ENCODE results near the gene PACC1.
"Not testable (repeated sequence)": the region's sequence is repeated elsewhere in the genome, so short reads cannot be mapped to it uniquely, and the experiment has no call there.

The PACC1 gene

GRCh38 chr1:212397171-212397570, 17.5 kb downstream of the PACC1 start:
- H3K36me3 ChIP-seq (ENCODE audit: control insufficient read depth, insufficient read depth, low read length), result no peaks in the 10 kb centered on the region
- no peaks in the 10 kb centered on the region for H3K9me3 ChIP-seq (ENCODE audit: control insufficient read depth, low read length)
- H3K27me3 ChIP-seq (ENCODE audit: control insufficient read depth, insufficient read depth, low read length, poor library complexity, severe bottlenecking), result no peaks in the 10 kb centered on the region
- H3K4me3 ChIP-seq (ENCODE audit: insufficient read depth, low read depth, low read length), result no peak overlapping the region
- H3K27ac ChIP-seq (ENCODE audit: insufficient read depth, low read depth, low read length, poor library complexity, severe bottlenecking), result no peak overlapping the region
- no peaks in the 10 kb centered on the region for H3K4me1 ChIP-seq (ENCODE audit: control insufficient read depth, insufficient read depth, low read length)
- whole genome bisulfite sequencing, 2 experiments, result 87 to 98% methylated on average over 1 of the region's 1 CpG

- Histone ChIP-seq H3K27me3 (ENCODE audit: control insufficient read depth, insufficient read depth, low read length, poor library complexity, severe bottlenecking) (no peaks in the 10 kb centered on the region), H3K36me3 (ENCODE audit: control insufficient read depth, insufficient read depth, low read length) (no peaks in the 10 kb centered on the region), H3K4me3 (ENCODE audit: insufficient read depth, low read depth, low read length) (no peak overlapping the region), H3K9me3 (ENCODE audit: control insufficient read depth, low read length) (no peaks in the 10 kb centered on the region), H3K4me1 (ENCODE audit: control insufficient read depth, insufficient read depth, low read length) (no peaks in the 10 kb centered on the region), H3K27ac (ENCODE audit: insufficient read depth, low read depth, low read length, poor library complexity, severe bottlenecking) (no peak overlapping the region)
- WGBS, 2 experiments, result 83 to 100% methylated on average over 1 of the region's 3 CpGs
Measured at GRCh38 chr1:212396638-212397037, 18.0 kb downstream of the PACC1 start.

GRCh38 chr1:212395678-212396437, 18.8 kb downstream of the PACC1 start:
- 97 to 98% methylated on average over 5 of the region's 6 CpGs for WGBS, 2 experiments

GRCh38 chr1:212388985-212389716, 25.5 kb downstream of the PACC1 start:
- Histone ChIP-seq H3K4me3 (ENCODE audit: insufficient read depth, low read depth, low read length) (no peak overlapping the region), H3K9me3 (ENCODE audit: control insufficient read depth, low read length) (no peaks in the 10 kb centered on the region), H3K27ac (ENCODE audit: insufficient read depth, low read depth, low read length, poor library complexity, severe bottlenecking) (no peak overlapping the region), H3K36me3 (ENCODE audit: control insufficient read depth, insufficient read depth, low read length) (peaks cover 10% of the 10 kb centered on the region), H3K4me1 (ENCODE audit: control insufficient read depth, insufficient read depth, low read length) (no peaks in the 10 kb centered on the region), H3K27me3 (ENCODE audit: control insufficient read depth, insufficient read depth, low read length, poor library complexity, severe bottlenecking) (no peaks in the 10 kb centered on the region)
- 67 to 89% methylated on average over 1 of the region's 1 CpG for WGBS, 2 experiments

More at GRCh38 chr1:212395678-212396437, 18.8 kb downstream of the PACC1 start:
- not testable (repeated sequence) for H3K9me3 ChIP-seq (ENCODE audit: control insufficient read depth, low read length); H3K27ac ChIP-seq (ENCODE audit: insufficient read depth, low read depth, low read length, poor library complexity, severe bottlenecking); H3K27me3 ChIP-seq (ENCODE audit: control insufficient read depth, insufficient read depth, low read length, poor library complexity, severe bottlenecking); H3K4me1 ChIP-seq (ENCODE audit: control insufficient read depth, insufficient read depth, low read length); H3K4me3 ChIP-seq (ENCODE audit: insufficient read depth, low read depth, low read length); H3K36me3 ChIP-seq (ENCODE audit: control insufficient read depth, insufficient read depth, low read length)

GRCh38 chr1:212386029-212386428, 28.7 kb downstream of the PACC1 start:
- H3K4me1 ChIP-seq (ENCODE audit: control insufficient read depth, insufficient read depth, low read length), result no peaks in the 10 kb centered on the region
- 80 to 94% methylated on average over 1 of the region's 1 CpG for WGBS, 2 experiments
- peaks cover 17% of the 10 kb centered on the region for H3K36me3 ChIP-seq (ENCODE audit: control insufficient read depth, insufficient read depth, low read length)
- H3K9me3 ChIP-seq (ENCODE audit: control insufficient read depth, low read length), result no peaks in the 10 kb centered on the region
- no peaks in the 10 kb centered on the region for H3K27me3 ChIP-seq (ENCODE audit: control insufficient read depth, insufficient read depth, low read length, poor library complexity, severe bottlenecking)
- H3K27ac ChIP-seq (ENCODE audit: insufficient read depth, low read depth, low read length, poor library complexity, severe bottlenecking), result no peak overlapping the region
- H3K4me3 ChIP-seq (ENCODE audit: insufficient read depth, low read depth, low read length), result no peak overlapping the region

DNA sequence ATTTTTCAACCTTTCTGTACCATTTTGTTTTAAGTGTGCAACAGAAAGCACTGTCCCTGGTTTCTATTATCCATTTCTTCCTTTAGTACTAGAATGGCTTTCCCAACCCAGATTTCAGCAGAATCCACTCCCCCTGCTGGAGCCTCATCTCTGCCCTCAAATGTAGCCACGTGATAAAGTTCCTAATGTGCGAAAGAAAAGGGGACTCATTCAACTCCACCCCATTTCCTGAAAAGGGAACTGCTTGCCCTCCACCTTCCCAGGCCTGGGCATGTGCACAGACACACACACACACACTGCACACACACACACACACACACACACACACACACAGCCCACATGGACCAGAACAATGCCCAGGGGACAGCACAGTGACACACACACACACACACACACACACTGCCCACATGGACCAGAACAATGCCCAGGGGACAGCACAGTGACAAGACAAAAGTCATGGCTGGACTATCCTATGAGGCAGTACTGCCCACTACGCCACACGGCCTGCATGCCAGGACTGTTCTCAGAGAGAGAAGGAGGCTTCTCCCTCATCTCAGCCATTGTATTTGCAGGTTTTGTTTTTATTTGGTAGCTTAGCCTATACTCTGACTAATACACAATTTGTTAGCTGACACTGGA, 33.2 kb downstream of the PACC1 start:
- no peaks in the 10 kb centered on the region for H3K9me3 ChIP-seq (ENCODE audit: control insufficient read depth, low read length)
- no peaks in the 10 kb centered on the region for H3K4me1 ChIP-seq (ENCODE audit: control insufficient read depth, insufficient read depth, low read length)
- H3K4me3 ChIP-seq (ENCODE audit: insufficient read depth, low read depth, low read length), result no peak overlapping the region
- WGBS, 2 experiments, result 85 to 89% methylated on average over 4 of the region's 4 CpGs
- H3K36me3 ChIP-seq (ENCODE audit: control insufficient read depth, insufficient read depth, low read length), result peaks cover 16% of the 10 kb centered on the region
- no peak overlapping the region for H3K27ac ChIP-seq (ENCODE audit: insufficient read depth, low read depth, low read length, poor library complexity, severe bottlenecking)
- H3K27me3 ChIP-seq (ENCODE audit: control insufficient read depth, insufficient read depth, low read length, poor library complexity, severe bottlenecking), result no peaks in the 10 kb centered on the region

DNA sequence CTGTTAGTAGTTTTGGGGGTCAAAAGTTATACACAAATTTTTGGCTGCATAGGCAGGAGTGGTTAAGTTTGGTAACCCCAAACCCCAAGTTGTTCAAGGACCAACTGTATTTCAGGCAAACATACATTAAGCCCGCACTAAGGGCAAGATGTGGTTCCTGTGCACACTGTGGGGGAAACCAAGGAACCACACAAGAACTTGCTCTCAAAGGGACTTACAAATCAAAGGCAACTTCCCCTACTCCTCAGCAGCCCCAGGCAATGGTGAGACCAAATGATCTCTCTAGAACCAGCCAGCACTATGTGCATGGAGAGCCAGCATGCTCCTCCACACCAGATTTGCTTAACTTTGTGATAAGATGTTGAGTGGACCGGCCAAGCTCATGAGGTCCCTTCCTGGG, 35.3 kb downstream of the PACC1 start:
- WGBS, 2 experiments, result 91 to 96% methylated on average over 2 of the region's 2 CpGs
- H3K36me3 ChIP-seq (ENCODE audit: control insufficient read depth, insufficient read depth, low read length), result peaks cover 8% of the 10 kb centered on the region
- H3K27me3 ChIP-seq (ENCODE audit: control insufficient read depth, insufficient read depth, low read length, poor library complexity, severe bottlenecking), result no peaks in the 10 kb centered on the region
- H3K4me1 ChIP-seq (ENCODE audit: control insufficient read depth, insufficient read depth, low read length), result no peaks in the 10 kb centered on the region
- no peak overlapping the region for H3K4me3 ChIP-seq (ENCODE audit: insufficient read depth, low read depth, low read length)
- H3K27ac ChIP-seq (ENCODE audit: insufficient read depth, low read depth, low read length, poor library complexity, severe bottlenecking), result no peak overlapping the region
- no peaks in the 10 kb centered on the region for H3K9me3 ChIP-seq (ENCODE audit: control insufficient read depth, low read length)

DNA sequence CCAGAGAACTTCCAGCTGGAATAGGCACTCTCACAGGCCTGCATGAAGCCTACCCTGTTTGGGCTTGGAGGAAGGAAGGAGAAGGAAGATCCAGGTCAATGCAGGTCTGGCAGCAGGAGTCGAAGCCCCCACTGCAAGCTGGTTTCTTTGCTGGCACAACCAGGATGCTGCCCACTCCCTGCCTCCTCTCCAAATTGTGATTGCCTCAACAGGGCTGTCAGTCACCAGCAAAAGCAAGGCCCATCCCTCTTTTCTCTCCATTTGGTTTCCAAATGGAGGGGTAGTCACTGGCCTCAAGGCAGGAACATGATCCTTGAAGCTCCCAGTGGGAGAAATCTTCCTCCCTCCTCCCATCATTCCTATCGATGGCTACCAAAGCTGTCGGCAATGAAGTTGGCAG, 37.0 kb downstream of the PACC1 start:
- Histone ChIP-seq H3K4me3 (ENCODE audit: insufficient read depth, low read depth, low read length) (no peak overlapping the region), H3K4me1 (ENCODE audit: control insufficient read depth, insufficient read depth, low read length) (no peaks in the 10 kb centered on the region), H3K27ac (ENCODE audit: insufficient read depth, low read depth, low read length, poor library complexity, severe bottlenecking) (no peak overlapping the region), H3K27me3 (ENCODE audit: control insufficient read depth, insufficient read depth, low read length, poor library complexity, severe bottlenecking) (no peaks in the 10 kb centered on the region), H3K36me3 (ENCODE audit: control insufficient read depth, insufficient read depth, low read length) (peaks cover 5% of the 10 kb centered on the region), H3K9me3 (ENCODE audit: control insufficient read depth, low read length) (no peaks in the 10 kb centered on the region)
- 92 to 95% methylated on average over 3 of the region's 3 CpGs for WGBS, 2 experiments

DNA sequence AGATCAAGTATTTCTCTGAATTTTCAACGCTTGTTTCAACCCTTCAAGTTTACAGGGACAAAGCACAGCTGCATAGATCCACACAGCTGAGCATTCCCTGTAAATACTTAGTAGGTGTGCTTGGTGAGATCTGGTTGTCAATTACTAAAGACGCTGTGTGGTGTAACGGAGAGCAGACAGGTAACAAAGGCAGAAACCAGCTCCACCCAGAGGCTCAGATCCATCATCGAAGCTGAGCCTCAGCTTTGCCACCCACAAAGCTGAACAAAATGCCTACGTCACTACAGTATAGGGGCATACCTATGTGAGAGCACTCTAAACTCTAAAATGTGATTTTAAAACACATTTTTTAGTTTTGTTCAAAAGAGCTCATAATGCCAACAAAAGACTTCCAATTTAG, 38.7 kb downstream of the PACC1 start:
- WGBS, 2 experiments, result 74 to 89% methylated on average over 4 to 5 of the region's 5 CpGs
- no peaks in the 10 kb centered on the region for H3K27me3 ChIP-seq (ENCODE audit: control insufficient read depth, insufficient read depth, low read length, poor library complexity, severe bottlenecking)
- H3K27ac ChIP-seq (ENCODE audit: insufficient read depth, low read depth, low read length, poor library complexity, severe bottlenecking), result no peak overlapping the region
- H3K4me3 ChIP-seq (ENCODE audit: insufficient read depth, low read depth, low read length), result no peak overlapping the region
- peaks cover 5% of the 10 kb centered on the region for H3K36me3 ChIP-seq (ENCODE audit: control insufficient read depth, insufficient read depth, low read length)
- no peaks in the 10 kb centered on the region for H3K4me1 ChIP-seq (ENCODE audit: control insufficient read depth, insufficient read depth, low read length)
- H3K9me3 ChIP-seq (ENCODE audit: control insufficient read depth, low read length), result no peaks in the 10 kb centered on the region

GRCh38 chr1:212368073-212368484, 46.6 kb downstream of the PACC1 start:
- H3K36me3 ChIP-seq (ENCODE audit: control insufficient read depth, insufficient read depth, low read length), result peaks cover 14% of the 10 kb centered on the region
- H3K4me3 ChIP-seq (ENCODE audit: insufficient read depth, low read depth, low read length), result no peak overlapping the region
- H3K4me1 ChIP-seq (ENCODE audit: control insufficient read depth, insufficient read depth, low read length), result no peaks in the 10 kb centered on the region
- 38 to 62% methylated on average over 3 of the region's 3 CpGs for WGBS, 2 experiments
- no peaks in the 10 kb centered on the region for H3K27me3 ChIP-seq (ENCODE audit: control insufficient read depth, insufficient read depth, low read length, poor library complexity, severe bottlenecking)
- H3K9me3 ChIP-seq (ENCODE audit: control insufficient read depth, low read length), result no peaks in the 10 kb centered on the region
- H3K27ac ChIP-seq (ENCODE audit: insufficient read depth, low read depth, low read length, poor library complexity, severe bottlenecking), result no peak overlapping the region
